HG03469 (cell line): ENCODE measurements around the gene PPP4R4.
"Not testable (repeated sequence)": the region's sequence is repeated elsewhere in the genome, so short reads cannot be mapped to it uniquely, and the experiment has no call there.

Experiments
- ATAC-seq: cut with Tn5 transposase; IDR thresholded peaks from one replicate; pipeline ENCODE4 v1.9.1; 2021; ENCODE audit warnings: mild to moderate bottlenecking, moderate library complexity, moderate number of reproducible peaks; ENCODE audit not compliant: unreplicated experiment

PPP4R4 gene

GRCh38 chr14:94264195-94264594, 90.1 kb downstream of the PPP4R4 start:
- ATAC-seq: not testable (repeated sequence)

GRCh38 chr14:94267352-94267751, 93.2 kb downstream of the PPP4R4 start:
- ATAC-seq: no peak

GRCh38 chr14:94268582-94268981, 94.5 kb downstream of the PPP4R4 start:
- not testable (repeated sequence) for ATAC-seq

GRCh38 chr14:94269156-94269555, 95.0 kb downstream of the PPP4R4 start:
- ATAC-seq: no peak

- ATAC-seq: not testable (repeated sequence)
Measured at GRCh38 chr14:94276898-94277561, 102.9 kb downstream of the PPP4R4 start.

GRCh38 chr14:94278731-94279130, 104.6 kb downstream of the PPP4R4 start:
- ATAC-seq: no peak

GRCh38 chr14:94282991-94283723, 109.0 kb downstream of the PPP4R4 start:
- ATAC-seq: no peak

GRCh38 chr14:94284221-94284620, 110.1 kb downstream of the PPP4R4 start:
- ATAC-seq: no peak

GRCh38 chr14:94285158-94285557, 111.0 kb downstream of the PPP4R4 start:
- ATAC-seq: no peak

GRCh38 chr14:94288610-94289465, 114.7 kb downstream of the PPP4R4 start:
- no peak for ATAC-seq

- no peak for ATAC-seq
Measured at GRCh38 chr14:94290197-94290596, 116.1 kb downstream of the PPP4R4 start.

GRCh38 chr14:94291159-94291905, 117.2 kb downstream of the PPP4R4 start:
- no peak for ATAC-seq

- ATAC-seq: no peak
Measured at GRCh38 chr14:94291906-94292525, 117.9 kb downstream of the PPP4R4 start.

GRCh38 chr14:94292526-94292871, 118.4 kb downstream of the PPP4R4 start:
- no peak for ATAC-seq

- ATAC-seq: no peak
Measured at GRCh38 chr14:94292872-94293577, 118.9 kb downstream of the PPP4R4 start, which contains the start of gene SERPINA10. Gene SERPINA10 (minus strand): TSS chr14:94293268. CDS start chr14:94290593, 2,675 bp downstream.

GRCh38 chr14:94293578-94293924, 119.4 kb downstream of the PPP4R4 start:
- ATAC-seq: no peak

GRCh38 chr14:94295360-94296180, 121.4 kb downstream of the PPP4R4 start:
- ATAC-seq: no peak

GRCh38 chr14:94296181-94296545, 122.0 kb downstream of the PPP4R4 start:
- not testable (repeated sequence) for ATAC-seq

- no peak for ATAC-seq
Measured at GRCh38 chr14:94298130-94298529, 124.0 kb downstream of the PPP4R4 start.
